Measurements from ENCODE around the gene ANKRD28. TPM values are rescaled to one million over a fixed set of nuclear protein-coding genes. Genes with fewer than 3 reads are reported as not detected.
A peak's percentile ranks its signal among the peaks of the same experiment; 100 is the strongest.

ANKRD28 gene
- total and polyA plus RNA-seq, 2 of the 8 experiments (the other 6 are each of a cell fraction or from before 2014, with no cell fraction given): 39.1 to 61.7 TPM

DNA sequence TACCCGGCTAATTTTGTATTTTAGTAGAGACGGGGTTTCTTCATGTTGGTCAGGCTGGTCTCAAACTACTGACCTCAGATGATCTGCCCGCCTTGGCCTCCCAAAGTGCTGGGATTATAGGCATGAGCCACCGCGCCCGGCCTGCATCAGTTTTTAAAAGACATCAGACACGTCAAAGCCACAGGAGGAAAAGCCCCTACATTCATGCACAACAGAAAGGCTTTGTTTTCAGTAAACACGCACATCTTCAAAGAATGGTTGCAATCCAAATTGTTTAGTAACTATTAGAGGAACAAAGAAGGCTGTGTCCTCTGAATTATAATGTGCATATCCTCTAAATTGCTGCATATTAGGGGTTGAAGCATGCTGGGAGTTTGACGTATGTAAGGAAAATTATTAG, 142.9 kb downstream of the ANKRD28 start:
- Histone ChIP-seq H3K9me3 (ENCODE audit: insufficient read depth in 2 of 2, low read depth in 1 of 2, low read length in 1 of 2) (no peaks in the 10 kb centered on the region), H2AK5ac (ENCODE audit: low read depth, low read length) (no peak overlapping the region), H2BK20ac (ENCODE audit: low read length) (no peak overlapping the region), H3K4me2 (ENCODE audit: insufficient read depth in 1 of 2, low read depth in 2 of 2, low read length in 2 of 2) (no peak overlapping the region), H4K5ac (ENCODE audit: insufficient read length, low read depth, low read length) (no peak overlapping the region), H3K27me3 (replicated peaks in 1 of 4; ENCODE audit: control insufficient read depth in 3 of 4, extremely low read depth in 1 of 4, insufficient read depth in 3 of 4, low read length in 3 of 4) (no peaks in the 10 kb centered on the region), H3K79me1 (ENCODE audit: low read depth, low read length) (no peaks in the 10 kb centered on the region), H2BK120ac (replicated peaks; ENCODE audit: low read depth, low read length) (no peak overlapping the region), H3K4me1 (replicated peaks in 1 of 4; ENCODE audit: control insufficient read depth in 3 of 4, insufficient read depth in 4 of 4, low read length in 3 of 4) (peaks cover 0 to 11% (median 8%) of the 10 kb centered on the region in 4 experiments; a peak in 4 of 7 replicates), H4K91ac (replicated peaks; ENCODE audit: insufficient read length, low read length) (no peak overlapping the region), H3K79me2 (ENCODE audit: control insufficient read depth in 1 of 2, insufficient read depth in 2 of 2, low read length in 2 of 2) (no peaks in the 10 kb centered on the region), H2AFZ (ENCODE audit: low read length) (no peak overlapping the region), H3K27ac (ENCODE audit: low read depth, low read length) (no peak overlapping the region), H4K20me1 (replicated peaks in 1 of 2; ENCODE audit: control insufficient read depth in 1 of 2, insufficient read depth in 2 of 2, low read length in 2 of 2) (no peaks in the 10 kb centered on the region), H2BK15ac (ENCODE audit: low read length) (no peak overlapping the region), H3K56ac (replicated peaks; ENCODE audit: insufficient read length, low read depth, low read length) (no peak overlapping the region), H3K4ac (replicated peaks; ENCODE audit: insufficient read length, low read depth, low read length) (no peak overlapping the region), H3K9ac (replicated peaks in 1 of 4; ENCODE audit: extremely low read depth in 1 of 4, low read depth in 3 of 4, low read length in 3 of 4) (no peak overlapping the region), H3K14ac (ENCODE audit: insufficient read length) (no peak overlapping the region), H2BK5ac (ENCODE audit: low read depth, low read length) (no peak overlapping the region), H3K18ac (ENCODE audit: extremely low read depth, low read length) (no peak overlapping the region), H3K23me2 (ENCODE audit: low read depth, low read length) (no peaks in the 10 kb centered on the region), H4K8ac (ENCODE audit: extremely low read depth, insufficient read depth, low read length) (no peak overlapping the region), H2BK12ac (ENCODE audit: low read depth, low read length) (no peak overlapping the region), H3K4me3 (ENCODE audit: extremely low read depth in 1 of 4, insufficient read depth in 2 of 4, low read depth in 3 of 4, low read length in 4 of 4) (no peak overlapping the region), H3K23ac (ENCODE audit: insufficient read length) (no peak overlapping the region), H3K36me3 (ENCODE audit: control insufficient read depth in 2 of 4, insufficient read depth in 4 of 4, low read length in 3 of 4) (no peaks in the 10 kb centered on the region)
- TF ChIP-seq NANOG (IDR thresholded peaks at IDR 0.05; ENCODE audit: insufficient read depth, low read depth, low read length, poor library complexity, severe bottlenecking) (peak; percentile 93), SUZ12 (IDR thresholded peaks at IDR 0.05; ENCODE audit: low read length) (no peak), EP300 (IDR thresholded peaks at IDR 0.05; ENCODE audit: borderline replicate concordance in 1 of 2, low read depth in 2 of 2, low read length in 2 of 2) (peak in 1 of 2 experiments; percentile 96; a peak in 2 of 3 replicates), TEAD4 (IDR thresholded peaks at IDR 0.05; ENCODE audit: low read depth, low read length) (0 out of 2 replicates have a peak, but pooled peaks have one; percentile 23), RXRA (IDR thresholded peaks at IDR 0.05; ENCODE audit: insufficient read depth, low read depth, low read length) (no peak)
- no peak for FAIRE-seq
- ChIA-PET CTCF (ENCODE audit: partially characterized antibody) (interaction anchor here (1.3 to 1.4 kb wide), 2 partner anchors 22 to 24 kb away, joined by 3 to 5 read pairs; no protein-coding TSS in a partner anchor), POLR2A (ENCODE audit: partially characterized antibody) (interaction anchor here (1.4 kb wide), 1 partner anchor 9 kb away, joined by 3 read pairs; no protein-coding TSS in a partner anchor)
- WGBS, 2 experiments (ENCODE audit: extremely low coverage in 1 of 2, insufficient coverage in 1 of 2, insufficient read length in 1 of 2, insufficient replicate concordance in 2 of 2, low coverage in 1 of 2, low lambda C conversion rate in 2 of 2, missing lambda C conversion rate in 1 of 2): 54 to 100% methylated on average over 1 to 9 of the region's 9 CpGs
- no peak for DNase-seq (ENCODE audit: low read depth in 1 of 2, low spot score in 2 of 2)
